GM18907 (cell line): Measurements from ENCODE around the gene RPLP2.

ENCODE experiments used
- ATAC-seq: cut with Tn5 transposase; IDR thresholded peaks from one replicate; pipeline ENCODE4 v1.9.1; 2021; ENCODE audit warnings: mild to moderate bottlenecking, moderate library complexity; ENCODE audit not compliant: unreplicated experiment

RPLP2 gene

DNA sequence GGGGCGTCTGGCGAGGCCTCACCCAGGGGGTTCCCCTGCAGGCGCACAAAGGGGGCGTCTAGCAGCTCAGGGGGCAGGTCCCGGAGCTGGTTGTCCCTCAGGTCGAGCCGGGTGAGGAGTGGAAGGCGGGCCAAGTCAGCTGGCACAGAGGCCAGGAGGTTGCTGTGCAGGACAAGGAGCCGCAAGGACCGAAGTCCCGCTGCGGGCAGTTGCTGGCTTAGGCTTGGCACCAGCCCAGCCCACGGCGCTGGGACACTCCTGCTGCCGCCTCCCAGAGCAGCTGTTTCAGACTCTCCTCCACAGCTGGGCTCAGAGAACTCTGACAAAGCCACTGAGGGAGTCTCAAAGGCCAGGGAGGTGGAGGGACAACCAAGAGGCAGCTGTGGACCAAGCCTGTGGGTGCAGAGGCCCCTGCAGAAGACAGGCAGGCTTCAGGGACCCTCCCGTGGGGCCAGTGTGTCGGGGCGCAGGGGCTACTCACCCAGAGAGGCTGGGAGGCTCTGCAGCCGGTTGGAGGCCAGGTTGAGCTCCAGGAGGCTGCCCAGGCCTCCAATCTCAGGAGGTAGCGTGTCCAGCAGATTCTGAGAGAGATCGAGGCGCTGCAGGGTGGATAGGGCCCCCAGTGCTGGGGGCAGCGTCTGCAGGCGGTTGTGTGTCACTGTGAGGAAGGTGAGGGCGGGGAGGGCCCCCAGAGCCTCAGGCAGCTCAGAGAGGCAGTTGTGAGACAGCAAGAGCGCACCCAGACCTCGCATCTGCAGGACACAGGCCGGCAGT is 6.9 kb upstream of the RPLP2 start:
- no peak for ATAC-seq

DNA sequence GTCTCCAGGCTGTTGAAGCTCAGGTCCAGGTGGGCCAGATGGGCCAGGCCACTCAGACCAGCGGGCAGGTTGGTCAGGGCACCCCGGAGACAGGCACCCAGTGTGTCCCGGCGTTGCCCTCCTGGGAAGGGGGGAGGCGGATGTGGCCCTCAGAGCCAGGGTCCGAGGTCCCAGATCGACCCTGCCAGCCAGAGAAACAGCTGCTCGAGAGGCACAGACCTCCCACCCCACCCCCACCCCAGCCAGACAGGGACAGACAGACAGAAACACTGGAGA is 6.4 kb upstream of the RPLP2 start:
- no peak for ATAC-seq

DNA sequence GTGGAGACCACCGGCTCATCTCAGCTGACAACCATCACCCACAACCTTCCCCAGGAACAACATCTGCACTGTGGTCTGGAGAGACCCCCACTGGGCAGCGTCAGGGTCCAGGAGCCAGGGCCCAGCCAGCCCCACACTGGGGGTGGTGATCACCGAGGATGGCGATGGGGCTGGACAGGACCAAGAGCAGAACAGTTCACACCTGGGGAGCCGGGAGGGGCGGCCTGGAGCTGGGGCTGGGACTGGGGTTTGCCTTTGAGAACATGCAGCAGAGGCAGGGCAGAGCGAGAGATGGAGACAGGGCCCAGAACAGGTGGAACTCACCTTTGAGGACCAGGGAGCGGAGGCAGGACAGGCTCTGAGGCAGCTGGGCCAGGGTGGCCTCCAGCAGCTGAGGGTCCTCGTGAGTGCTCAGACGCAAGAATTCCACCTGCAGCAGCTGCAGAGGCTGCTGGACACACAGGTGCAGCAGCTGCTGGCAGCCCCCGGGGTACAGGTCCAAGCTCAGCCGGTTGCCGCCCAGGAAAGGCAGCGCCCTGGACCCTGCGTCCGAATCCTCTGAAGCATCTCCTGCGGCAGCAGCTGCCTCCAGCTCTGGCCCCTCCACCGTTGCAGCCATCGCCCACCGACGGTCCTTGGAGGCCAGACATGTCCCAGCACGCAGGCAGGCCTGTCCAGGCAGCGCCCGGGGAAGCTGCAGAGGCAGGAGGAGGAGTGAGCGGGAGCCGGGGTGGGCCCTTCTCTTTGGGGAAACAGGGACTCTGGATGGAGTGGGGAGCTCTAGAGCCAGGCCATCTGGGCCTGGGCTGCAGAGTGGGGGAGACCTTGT is 5.8 kb upstream of the RPLP2 start:
- ATAC-seq, result no peak

DNA sequence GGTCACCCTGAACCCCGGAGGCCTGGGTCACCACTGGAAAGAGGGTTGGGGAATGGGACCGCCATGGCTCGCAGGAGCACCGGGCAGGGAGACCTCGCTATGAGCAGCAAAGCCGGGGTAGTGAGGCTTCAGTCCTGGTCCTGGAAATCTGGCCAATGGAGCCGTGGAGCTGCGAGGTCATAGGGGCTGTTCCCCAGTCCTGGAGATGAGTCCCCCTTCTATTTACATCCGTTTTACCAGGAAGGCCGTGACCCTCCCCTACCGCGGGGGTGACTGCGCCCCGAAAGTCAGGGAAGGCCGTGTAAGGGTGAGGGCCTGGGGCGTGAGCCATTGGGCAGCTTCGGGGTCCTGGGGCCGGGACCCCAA is 5.2 kb upstream of the RPLP2 start:
- no peak for ATAC-seq

DNA sequence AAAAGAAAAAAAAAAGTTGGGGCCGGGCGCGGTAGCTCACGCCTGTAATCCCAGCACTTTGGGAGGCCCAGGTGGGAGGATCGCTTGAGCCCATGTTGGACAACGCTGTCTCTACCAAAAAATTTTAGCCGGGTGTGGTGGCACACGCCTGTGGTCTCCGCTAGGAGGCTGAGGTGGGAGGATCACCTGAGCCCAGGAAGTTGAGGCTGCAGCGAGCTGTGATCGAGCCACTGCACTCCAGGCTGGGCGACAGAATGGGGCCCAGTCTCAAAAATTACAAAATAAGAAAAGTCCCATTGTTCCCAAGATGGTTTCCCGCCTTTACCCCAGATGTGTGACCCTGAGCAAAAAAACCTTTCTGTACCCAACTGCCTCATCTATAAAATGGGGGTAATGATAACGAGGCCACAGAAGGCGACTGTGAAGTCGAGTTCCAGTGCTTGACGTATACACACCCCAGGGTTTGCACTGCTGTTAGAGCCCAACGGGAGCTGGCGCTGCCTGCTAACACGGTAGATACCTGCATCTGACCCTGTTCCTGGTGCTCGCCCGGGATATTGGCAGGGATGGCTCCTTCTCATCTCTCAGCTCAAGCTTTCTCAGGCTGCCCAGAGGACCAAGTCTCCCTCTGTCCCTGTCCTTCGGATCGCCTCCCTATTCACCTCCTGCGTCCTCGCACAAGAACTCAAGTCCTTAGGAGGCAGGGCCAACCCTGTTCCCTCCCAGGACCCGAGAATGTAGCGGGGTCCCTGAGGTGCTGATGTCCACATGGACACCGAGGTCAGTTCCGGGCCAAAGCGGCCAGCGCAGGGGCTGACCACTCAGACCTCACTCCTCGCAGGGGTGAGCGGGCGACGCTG is 1.1 kb upstream of the RPLP2 start:
- ATAC-seq, result no peak

- ATAC-seq, result no peak
These were observed 337 bp downstream of the RPLP2 start for GRCh38 chr11:810040-810567.

DNA sequence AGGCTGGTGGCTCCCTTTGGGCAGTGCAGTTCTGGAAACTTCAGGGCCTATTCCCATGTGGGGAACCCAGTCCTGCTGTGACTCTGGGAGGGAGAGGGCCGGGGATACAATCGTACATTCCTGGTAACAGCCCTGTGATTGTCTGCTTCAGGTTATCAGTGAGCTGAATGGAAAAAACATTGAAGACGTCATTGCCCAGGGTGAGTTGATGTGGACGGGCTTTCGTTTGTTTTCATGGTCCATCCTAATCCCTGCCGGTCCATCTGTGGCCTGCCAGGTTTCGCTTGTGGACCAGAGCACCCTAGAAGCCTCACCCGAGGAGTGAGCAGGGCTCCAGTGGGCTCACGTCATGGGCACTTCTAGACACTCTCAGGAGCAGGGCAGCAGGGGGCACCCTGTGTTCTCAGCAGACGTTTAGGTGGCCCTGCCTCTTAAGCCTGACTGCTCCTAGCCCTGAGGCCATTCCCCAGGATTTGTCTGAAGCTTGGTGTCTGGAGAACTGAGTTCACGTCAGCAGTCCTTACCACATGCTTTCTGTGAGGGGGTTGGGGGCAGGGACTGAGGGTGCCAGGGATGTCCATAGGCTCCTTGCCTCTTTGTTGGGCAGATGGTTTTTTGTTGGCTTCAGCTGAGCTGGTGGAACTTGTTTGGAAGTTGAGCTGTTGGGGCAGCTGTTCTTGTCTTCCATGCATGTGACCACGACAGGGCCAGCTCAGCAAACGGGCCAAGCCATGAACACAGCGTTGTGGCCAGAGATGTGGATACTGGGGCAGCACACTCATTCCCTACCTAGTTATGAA is 1.9 kb downstream of the RPLP2 start:
- no peak for ATAC-seq

DNA sequence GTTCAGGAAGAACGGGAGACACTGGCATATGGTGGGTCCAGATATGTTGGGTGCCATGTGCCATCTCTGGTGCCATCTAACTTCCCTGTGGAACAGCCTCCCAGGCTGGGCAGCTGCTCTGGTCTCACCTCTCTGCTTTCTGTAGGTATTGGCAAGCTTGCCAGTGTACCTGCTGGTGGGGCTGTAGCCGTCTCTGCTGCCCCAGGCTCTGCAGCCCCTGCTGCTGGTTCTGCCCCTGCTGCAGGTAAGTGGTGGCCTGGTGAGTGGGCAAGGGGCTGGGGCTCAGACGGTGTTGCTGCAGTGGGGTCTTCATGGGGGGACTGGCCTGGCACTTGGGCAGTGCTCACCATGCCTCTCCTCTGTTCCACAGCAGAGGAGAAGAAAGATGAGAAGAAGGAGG is 2.6 kb downstream of the RPLP2 start:
- no peak for ATAC-seq

GRCh38 chr11:813072-813455 is 3.3 kb downstream of the RPLP2 start:
- ATAC-seq, result no peak

DNA sequence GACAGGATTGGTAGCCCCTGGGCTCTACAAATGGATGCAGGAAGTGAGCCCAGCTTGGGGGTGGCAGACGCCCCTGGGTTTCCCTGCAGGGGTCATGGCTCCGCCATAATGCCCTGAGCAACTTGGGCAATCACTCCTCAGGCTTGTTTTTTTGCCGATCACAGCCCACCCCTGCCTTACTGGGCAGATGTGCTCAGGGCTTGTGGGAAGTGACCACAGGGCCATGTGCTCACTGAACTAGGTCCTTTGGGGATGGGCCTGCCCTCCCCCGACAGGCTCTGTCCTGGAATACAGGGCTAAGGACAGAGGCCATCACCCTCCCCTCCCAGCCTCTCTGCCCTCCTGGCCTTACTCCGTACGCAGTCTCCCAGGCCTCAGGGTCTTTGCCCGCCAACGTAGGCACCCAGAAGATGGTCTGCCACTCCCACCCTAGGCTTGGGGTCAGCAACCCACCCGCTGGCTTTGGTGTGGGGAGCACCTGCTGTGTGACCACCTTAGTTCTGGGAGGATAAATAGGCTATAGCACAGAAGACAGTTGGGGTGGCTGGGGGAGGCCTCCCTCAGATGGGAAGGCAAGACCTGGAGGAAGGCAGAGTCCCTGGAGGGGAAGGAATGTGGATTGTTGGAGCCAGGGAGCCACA is 3.8 kb downstream of the RPLP2 start:
- ATAC-seq, result no peak

DNA sequence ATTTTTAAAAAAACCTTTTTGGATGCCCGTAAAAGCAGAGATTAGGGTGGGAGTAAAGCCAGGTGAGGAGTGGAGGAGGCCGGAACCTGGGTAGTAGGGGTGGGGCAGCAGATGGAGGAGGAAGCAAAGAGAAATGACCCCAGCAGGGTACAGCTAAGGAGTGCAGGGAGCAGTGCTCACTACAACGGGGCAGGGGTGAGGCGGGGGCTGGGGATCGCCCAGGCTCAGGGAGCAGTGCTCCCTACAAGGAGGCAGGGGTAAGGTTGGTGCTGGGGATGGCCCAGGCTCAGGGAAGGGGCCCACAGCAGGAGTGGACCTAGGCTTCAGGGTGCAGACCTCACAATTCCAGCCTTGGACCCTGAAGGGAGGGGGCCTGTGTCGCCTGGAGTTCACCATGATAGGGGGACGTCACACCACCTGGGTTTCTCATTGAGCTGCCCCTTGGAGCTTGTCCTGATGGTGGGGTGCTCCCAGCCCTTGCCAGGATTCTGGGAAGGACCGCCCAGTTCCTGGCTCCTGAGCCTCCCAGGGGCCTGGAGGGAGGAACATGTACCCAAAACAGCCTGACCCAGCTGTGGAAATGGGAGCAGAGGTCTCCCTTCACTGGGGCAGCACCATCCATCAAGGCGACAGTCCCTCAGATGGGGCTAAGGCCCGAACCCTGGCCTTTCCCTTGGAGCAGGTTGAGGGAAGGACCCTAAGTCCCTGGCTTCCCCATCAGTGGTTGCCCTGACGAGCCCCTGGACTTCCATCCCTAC is 6.1 kb downstream of the RPLP2 start:
- no peak for ATAC-seq

DNA sequence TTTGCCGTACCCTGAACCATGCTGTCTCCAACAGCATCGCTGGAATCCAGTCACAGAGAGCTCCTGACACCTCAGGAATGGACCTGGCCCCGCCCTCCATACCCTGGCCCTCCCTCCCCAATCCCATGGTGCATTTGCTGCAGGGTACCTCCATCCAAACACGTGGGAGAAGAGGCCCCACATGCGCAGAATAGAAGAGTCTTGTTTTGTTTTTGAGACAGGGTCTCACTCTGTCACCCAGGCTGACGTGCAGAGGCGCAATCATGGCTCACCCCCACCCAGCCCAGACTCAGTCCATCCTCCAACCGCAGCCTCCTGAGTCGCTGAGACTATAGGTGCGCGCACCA is 6.6 kb downstream of the RPLP2 start:
- ATAC-seq, result no peak

- ATAC-seq, result no peak
These were observed 8.8 kb downstream of the RPLP2 start, which contains the start of gene PNPLA2 for GRCh38 chr11:818396-819128. PNPLA2 (plus strand) TSS chr11:818914; CDS start chr11:819719, 805 bp downstream.

DNA sequence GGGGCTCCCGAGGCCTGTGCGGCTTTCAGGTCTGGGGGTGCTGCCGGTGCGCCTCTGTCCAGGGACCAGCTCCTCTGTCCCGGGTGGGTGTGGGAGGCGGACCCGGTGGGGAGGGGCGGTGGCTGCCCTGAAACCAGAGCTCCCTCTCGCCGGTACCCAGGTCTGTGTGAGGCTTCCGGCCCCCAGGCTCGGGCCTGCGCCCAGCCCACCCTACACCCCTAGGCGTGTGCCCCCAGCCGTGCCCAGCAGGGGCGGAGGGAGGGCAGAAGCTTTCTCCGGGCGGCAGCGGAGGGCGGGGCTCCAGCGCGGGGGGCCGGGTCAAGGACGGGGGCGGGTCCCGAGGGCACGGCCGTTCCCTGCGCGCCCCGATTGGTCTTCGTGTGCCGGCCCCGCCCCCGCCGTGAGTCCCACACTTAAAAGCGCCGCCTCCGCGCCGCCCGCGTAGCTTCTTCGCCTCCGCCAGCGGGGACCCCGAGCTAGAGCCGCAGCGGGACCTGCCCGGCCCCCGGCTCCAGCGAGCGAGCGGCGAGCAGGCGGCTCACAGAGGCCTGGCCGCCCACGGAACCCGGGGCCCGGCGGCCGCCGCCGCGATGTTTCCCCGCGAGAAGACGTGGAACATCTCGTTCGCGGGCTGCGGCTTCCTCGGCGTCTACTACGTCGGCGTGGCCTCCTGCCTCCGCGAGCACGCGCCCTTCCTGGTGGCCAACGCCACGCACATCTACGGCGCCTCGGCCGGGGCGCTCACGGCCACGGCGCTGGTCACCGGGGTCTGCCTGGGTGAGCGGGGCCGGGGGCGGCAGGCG is 9.6 kb downstream of the RPLP2 start:
- ATAC-seq, result peak; percentile 56

GRCh38 chr11:819943-820649 is 10.3 kb downstream of the RPLP2 start:
- ATAC-seq, result peak; percentile 65

DNA sequence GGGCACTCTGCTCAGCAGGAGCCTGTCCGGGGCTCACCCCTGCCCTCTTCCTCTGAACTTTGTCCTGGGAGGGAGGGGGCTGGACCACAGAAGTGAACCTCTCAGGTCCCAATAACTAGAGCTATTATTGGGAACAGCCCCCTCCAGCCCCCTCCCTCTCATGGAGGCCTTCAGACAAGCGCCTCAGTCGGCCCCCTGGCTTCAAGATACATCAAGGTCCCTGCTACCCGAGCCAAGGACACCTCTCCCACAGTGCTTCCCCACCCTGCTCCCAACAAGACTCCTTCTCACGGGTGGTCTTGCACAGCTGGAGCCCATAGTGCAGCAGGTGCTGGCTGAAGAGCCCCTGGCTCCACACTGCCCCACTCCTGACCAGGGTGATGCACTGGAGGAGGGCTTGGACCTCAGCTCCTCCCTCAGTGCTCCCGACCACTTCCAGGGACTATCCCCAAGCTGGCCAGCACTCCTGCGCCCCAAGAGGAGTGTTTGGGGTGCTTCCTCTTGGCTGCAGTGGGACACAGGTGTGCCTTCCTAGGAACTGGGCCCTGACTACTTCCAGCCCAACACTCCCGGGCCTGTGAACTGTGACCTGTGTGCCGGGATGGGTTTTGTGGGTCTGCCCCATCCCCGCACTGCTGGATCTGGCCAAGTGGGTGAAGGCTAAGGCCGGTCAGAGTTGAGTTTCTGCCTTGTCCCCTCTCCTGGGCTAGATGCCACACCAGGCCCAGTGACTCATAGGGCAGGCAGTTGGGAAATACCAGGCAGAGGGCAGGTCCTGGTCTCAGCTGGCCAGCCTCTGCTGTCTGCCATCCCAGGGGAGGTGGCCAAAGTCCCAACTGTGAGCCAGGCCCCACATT is 11.1 kb downstream of the RPLP2 start:
- no peak for ATAC-seq
